IPS-18a (cell line): ENCODE results near the gene RNF213.

Source experiments
- H3K27ac ChIP-seq: one replicate; pipeline ENCODE4 v1.5.1; 2013; ENCODE audit warnings: low read length
- H3K27me3 ChIP-seq: one replicate; pipeline ENCODE4 v1.6.1; 2013; ENCODE audit warnings: mild to moderate bottlenecking, low read length; ENCODE audit not compliant: control insufficient read depth, insufficient read depth
- H3K36me3 ChIP-seq: one replicate; pipeline ENCODE4 v1.6.1; 2013; ENCODE audit warnings: low read depth, low read length; ENCODE audit not compliant: control insufficient read depth
- H3K4me1 ChIP-seq: one replicate; pipeline ENCODE4 v1.6.1; 2013; ENCODE audit warnings: low read depth, low read length; ENCODE audit not compliant: control insufficient read depth
- H3K4me3 ChIP-seq: one replicate; pipeline ENCODE4 v1.5.1; 2013; ENCODE audit warnings: low read length
- H3K9ac ChIP-seq: one replicate; pipeline ENCODE4 v1.6.1; 2013; ENCODE audit warnings: mild to moderate bottlenecking, low read length, moderate library complexity
- H3K9me3 ChIP-seq: one replicate; pipeline ENCODE4 v1.6.1; 2013; ENCODE audit warnings: low read depth, low read length; ENCODE audit not compliant: control insufficient read depth

RNF213 gene

DNA sequence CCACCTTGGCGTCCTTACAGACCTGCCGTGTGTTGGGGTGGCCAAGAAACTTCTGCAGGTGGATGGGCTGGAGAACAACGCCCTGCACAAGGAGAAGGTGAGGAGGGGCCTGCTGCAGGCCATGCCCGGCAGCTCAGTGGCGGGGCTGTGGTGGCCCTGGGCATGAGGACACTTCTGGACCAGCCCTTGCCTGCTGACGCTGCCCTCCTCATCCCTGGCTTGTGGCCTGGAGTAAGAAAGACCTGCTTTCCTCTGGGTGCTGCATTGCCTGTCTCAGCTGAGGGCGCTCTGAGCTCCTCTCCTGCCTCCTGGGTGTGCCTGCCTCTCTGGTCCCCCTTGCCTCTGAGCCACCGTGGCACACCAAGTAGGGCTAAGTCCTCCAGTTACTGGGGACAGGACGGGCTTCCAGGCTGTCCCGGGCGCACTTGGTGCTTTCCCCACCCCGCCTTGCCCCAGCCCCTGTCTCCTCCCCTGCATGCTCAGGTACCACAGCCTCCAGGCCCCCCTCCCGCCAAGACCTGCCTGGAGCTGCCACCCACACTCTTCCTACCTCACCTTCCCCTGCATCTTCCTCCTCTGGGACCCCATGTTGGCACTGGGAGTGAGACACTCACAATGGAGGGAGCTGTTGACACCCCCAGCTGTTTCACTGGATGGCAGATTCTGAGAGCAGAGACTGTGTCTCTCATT lies 163.0 kb downstream of the RNF213 start:
- H3K9ac ChIP-seq = no peak overlapping the region
- H3K4me3 ChIP-seq = no peak overlapping the region
- no peaks in the 10 kb centered on the region for H3K36me3 ChIP-seq
- H3K4me1 ChIP-seq = no peaks in the 10 kb centered on the region
- no peaks in the 10 kb centered on the region for H3K9me3 ChIP-seq
- H3K27me3 ChIP-seq = no peaks in the 10 kb centered on the region
- no peak overlapping the region for H3K27ac ChIP-seq

DNA sequence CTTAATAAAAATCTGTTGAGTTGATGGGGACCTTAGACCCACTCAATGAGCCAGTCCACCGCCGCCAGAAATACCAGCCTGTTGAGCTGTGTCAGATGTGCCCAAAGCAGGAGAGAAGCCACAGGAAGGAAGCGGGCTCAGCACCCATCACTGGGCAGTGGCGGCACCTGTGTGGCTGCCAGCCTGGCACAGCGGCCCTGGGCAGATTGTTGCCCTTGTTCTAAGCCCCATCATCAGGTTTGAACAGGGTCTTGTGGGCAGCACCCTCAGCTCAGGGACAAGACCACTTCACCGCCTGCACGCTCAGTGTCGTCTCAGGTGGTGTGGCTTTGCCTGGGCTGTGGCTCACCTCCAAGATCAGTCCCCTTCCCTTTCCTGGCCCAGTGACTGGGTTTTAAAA lies 163.6 kb downstream of the RNF213 start:
- no peak overlapping the region for H3K4me3 ChIP-seq
- no peaks in the 10 kb centered on the region for H3K36me3 ChIP-seq
- H3K27me3 ChIP-seq = no peaks in the 10 kb centered on the region
- H3K27ac ChIP-seq = no peak overlapping the region
- no peaks in the 10 kb centered on the region for H3K9me3 ChIP-seq
- H3K4me1 ChIP-seq = no peaks in the 10 kb centered on the region
- H3K9ac ChIP-seq = no peak overlapping the region

DNA sequence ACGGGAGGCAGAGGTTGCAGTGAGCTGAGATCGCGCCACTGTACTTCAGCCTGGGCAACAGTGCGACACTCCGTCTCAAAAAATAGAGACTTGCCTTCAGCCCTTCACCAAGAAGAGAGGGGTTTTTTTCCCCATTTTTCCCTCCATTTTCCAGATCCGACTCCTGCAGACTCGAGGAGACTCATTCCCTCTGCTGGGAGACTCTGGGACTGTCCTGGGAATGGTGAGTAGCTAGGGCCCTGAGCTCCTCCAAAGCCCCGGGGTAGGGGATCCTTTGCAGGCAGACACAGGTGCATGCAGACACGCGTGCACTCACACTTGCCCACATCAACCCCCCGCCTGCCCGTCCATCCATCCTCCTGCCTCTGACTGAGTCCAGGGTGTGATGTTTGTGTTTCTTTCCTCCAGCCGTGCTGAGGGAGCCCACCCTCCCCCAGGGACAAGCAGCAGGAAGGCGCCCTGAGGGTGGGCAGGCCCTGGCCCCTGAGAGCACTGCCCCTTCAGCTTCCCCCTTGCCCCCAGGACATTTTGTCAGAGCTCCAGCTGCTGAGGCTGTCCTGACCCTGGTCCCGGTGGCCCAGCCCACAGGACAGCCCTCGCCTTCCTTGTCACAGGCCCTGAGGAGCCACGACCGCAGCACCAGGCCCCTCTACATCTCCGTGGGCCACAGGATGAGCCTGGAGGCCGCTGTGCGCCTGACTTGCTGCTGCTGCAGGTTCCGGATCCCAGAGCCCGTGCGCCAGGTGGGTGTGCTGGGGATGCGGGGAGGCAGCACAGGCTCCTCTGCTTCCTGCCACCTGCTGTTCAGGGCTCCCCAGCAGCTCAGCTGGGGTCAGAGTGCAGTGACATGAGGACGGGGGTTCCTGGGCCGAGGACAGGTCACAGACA lies 164.5 kb downstream of the RNF213 start:
- Histone ChIP-seq H3K4me1 (no peaks in the 10 kb centered on the region), H3K4me3 (no peak overlapping the region), H3K9ac (no peak overlapping the region), H3K27me3 (no peaks in the 10 kb centered on the region), H3K9me3 (no peaks in the 10 kb centered on the region), H3K36me3 (no peaks in the 10 kb centered on the region), H3K27ac (no peak overlapping the region)

DNA sequence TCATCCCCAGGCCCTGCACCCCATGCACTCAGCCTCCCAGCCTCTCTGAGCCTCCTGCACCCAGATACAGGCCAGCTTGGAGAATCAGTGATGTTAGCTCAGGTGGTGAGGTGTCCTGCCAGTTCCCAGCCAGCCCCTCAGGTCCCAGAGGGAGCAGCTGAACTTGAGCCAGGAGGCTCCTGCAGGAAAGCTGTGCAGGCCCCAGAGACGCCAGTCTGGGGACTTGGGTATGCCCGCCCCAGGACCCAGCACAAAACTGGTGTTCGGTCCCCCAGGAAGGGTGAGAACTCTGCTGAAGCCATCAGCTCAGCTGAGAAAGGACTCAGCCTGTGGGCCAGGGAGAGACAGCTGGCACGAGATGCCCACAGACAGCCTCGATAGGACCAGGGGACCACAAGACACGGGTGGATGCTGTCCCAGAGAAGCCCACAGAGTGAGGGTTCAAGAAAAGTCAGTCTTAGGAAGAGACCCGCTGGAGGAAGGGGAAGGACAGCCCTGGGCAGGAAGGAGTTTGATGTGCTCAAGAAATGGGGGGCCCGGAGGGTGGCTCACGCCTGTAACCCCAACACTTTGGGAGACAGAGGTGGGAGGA lies 165.3 kb downstream of the RNF213 start:
- Histone ChIP-seq H3K4me1 (no peaks in the 10 kb centered on the region), H3K36me3 (no peaks in the 10 kb centered on the region), H3K4me3 (no peak overlapping the region), H3K27ac (no peak overlapping the region), H3K9me3 (no peaks in the 10 kb centered on the region), H3K9ac (no peak overlapping the region), H3K27me3 (no peaks in the 10 kb centered on the region)

DNA sequence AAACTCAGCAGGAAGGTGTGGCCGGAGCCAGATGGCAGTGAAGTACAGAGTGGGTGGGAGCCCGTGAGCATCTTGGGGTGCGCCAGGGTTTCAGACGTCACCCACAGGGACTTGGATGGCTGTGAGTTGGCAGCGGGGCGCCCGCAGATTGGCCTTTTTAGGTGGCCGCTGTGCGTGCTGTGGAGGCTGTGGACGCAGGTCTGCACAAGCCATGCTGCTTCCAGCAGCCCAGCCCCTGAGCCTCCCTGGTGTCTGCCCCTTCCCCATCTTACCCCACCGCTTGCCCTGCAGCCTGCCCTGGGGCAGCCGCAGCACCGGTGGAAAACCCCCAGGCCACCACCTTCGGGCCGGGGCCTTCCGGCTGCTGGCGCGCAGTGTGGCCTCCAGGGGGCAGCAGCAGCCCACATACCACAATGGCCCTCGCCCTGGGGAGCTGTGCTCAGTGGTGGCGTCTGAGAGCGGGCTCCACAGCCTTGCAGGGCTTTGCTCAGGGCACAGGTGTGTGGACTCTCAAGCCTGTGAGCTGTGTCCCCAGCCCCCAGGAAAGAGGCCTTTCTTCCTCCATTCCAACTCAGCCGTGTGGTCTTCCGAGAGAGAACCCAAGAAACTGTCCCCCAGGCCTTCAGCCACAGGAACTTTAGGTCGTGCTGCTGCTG lies 166.1 kb downstream of the RNF213 start:
- no peaks in the 10 kb centered on the region for H3K36me3 ChIP-seq
- H3K9ac ChIP-seq = no peak overlapping the region
- H3K27ac ChIP-seq = no peak overlapping the region
- H3K4me1 ChIP-seq = no peaks in the 10 kb centered on the region
- no peak overlapping the region for H3K4me3 ChIP-seq
- no peaks in the 10 kb centered on the region for H3K9me3 ChIP-seq
- no peaks in the 10 kb centered on the region for H3K27me3 ChIP-seq

DNA sequence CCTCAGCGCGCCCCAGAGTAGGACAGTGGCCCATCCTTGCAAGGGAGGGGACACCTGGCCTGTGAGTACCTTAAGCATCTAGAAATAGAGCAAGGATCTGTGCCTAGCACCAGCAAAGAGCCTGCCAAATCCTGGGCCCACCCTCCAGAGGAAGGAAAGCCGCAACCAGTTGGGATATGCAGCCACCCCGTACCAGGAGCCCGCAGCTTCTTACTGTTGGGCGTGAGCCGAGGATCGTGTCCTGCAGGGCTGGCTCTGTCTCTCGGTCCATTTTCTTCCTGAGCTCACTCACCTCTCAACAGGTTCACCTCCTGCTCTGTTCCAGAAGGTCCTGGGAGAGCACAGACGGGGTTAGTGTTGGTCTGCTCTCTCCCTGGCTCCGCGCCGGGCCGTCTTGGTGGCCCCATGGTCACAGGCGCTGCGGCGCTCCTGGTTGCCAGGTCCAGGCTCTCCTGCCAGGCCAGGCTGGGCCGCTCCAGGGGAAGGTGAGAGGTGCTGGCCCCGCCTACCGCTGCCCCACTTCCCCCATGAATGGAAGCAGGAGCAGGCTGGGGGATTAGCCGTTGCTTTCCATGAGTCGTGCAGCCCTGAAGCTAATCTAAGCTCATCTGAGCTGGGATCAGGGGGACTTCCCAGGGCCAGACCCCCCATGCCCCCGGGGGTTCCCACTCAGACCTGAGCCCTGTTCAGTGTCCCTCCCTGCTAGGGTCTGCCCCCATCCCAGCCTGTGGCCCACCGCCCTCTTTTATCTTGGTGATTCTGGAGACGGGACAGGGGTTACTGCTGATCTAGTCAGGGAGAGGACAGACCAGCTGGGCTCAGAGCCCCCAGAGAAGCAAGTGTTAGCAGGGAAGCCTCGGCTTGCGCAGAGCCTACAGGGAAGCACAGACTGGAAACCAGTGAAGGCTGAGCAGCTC lies 167.0 kb downstream of the RNF213 start:
- Histone ChIP-seq H3K27me3 (no peaks in the 10 kb centered on the region), H3K9ac (no peak overlapping the region)

DNA sequence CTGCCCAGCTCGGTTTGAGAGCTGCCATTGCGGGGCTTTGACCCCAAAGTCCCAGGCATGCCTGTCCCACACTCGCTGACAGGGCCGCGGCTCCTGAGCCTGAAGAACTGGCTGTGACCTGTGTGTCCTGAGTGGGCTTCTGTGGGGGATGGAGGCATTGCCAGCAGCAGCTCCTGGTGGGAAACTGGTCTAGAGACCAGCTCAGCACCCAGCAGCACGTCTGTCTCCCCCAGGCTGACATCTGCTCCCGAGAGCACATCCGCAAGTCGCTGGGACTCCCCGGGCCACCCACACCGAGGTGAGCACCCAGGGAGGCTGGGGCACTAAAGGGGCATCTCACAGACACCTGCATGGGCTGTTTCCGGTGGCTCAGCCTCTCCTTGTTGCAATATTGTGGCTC lies 167.7 kb downstream of the RNF213 start:
- Histone ChIP-seq H3K36me3 (no peaks in the 10 kb centered on the region), H3K4me3 (no peak overlapping the region), H3K9me3 (no peaks in the 10 kb centered on the region), H3K4me1 (no peaks in the 10 kb centered on the region), H3K9ac (no peak overlapping the region), H3K27me3 (no peaks in the 10 kb centered on the region), H3K27ac (no peak overlapping the region)

More for the DNA sequence above, 167.0 kb downstream of the RNF213 start:
- Histone ChIP-seq H3K4me3 (no peak overlapping the region), H3K27ac (no peak overlapping the region), H3K9me3 (no peaks in the 10 kb centered on the region), H3K36me3 (no peaks in the 10 kb centered on the region), H3K4me1 (no peaks in the 10 kb centered on the region)

DNA sequence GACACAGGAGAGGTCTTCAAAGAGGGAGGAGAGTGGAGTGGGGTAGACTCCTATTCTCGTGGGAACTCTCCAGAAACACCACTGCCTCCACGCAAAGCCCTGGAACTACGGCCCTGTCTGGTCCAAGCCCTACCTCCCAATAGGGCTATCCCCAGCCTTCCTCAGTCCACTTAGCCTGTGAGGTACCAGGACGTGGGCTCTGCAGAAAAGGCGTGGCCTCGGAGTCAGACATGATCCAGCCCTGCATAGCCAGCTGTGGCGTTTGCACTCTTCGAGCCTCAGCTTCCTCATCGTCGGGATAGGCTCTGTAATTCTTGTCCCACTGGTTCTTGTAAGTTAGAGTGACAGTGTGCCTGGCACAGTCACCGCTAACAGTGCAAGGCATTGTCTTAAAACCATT lies 168.1 kb downstream of the RNF213 start:
- H3K4me3 ChIP-seq = no peak overlapping the region
- H3K4me1 ChIP-seq = no peaks in the 10 kb centered on the region
- H3K27ac ChIP-seq = no peak overlapping the region
- H3K9me3 ChIP-seq = no peaks in the 10 kb centered on the region
- no peaks in the 10 kb centered on the region for H3K27me3 ChIP-seq
- no peak overlapping the region for H3K9ac ChIP-seq
- no peaks in the 10 kb centered on the region for H3K36me3 ChIP-seq

DNA sequence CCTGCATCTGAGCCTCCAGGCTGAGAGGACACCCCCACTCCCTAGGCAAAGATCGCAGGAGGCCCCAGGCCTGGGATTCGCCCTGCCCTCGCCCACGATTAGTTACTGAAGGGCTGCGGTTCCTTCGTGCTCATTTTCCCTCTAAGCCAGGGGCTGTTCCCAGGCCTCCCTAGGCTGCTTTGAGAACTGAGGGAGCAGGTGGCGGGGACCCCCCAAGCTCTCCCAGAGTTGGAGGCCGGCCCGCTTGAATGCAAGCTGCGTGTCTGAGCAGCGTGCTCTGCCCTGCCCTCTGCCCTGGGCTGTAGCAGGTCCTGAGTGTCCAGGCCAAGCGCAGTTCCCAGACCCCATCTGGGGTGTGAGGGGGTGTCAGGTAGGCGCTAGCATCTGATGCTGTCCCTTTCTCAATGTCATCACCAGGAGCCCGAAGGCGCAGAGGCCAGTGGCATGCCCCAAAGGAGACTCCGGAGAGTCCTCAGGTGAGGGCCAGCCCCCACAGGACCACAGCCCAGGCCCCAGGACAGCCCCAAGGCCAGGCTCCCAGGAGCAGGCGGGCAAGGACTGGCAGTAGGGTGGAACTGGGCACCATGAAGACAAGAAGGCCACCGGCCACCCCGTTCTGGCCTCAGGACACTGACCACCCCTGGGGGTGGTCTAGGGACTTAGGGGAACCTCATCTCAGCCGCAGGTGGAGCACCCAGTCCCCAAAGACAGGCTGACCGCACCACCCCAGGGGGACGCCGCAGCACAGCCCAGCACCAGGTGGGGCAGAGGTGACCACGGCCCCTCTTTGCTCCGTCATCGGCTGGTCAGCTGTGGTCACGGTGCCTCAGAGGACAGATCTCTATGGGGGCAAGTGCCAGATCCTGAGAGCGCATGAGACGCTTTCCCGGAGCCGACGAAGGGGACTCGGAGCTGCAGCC lies 169.0 kb downstream of the RNF213 start:
- H3K4me1 ChIP-seq = no peaks in the 10 kb centered on the region
- H3K27me3 ChIP-seq = no peaks in the 10 kb centered on the region

More for the DNA sequence above, 169.0 kb downstream of the RNF213 start:
- Histone ChIP-seq H3K9ac (no peak overlapping the region), H3K9me3 (no peaks in the 10 kb centered on the region), H3K36me3 (no peaks in the 10 kb centered on the region), H3K4me3 (no peak overlapping the region), H3K27ac (no peak overlapping the region)
